DMS153 treated with DMSO at 0.1 percent for 48 hours (cell line): Measurements from ENCODE around the gene DGKD.
A peak's percentile ranks its signal among the peaks of the same experiment; 100 is the strongest.

Experiments used
- DNase-seq: peaks from one replicate; lab custom pipeline; 2025; ENCODE audit not compliant: unreplicated experiment; lab: John Stamatoyannopoulos, UW

The DGKD gene

GRCh38 chr2:233457356-233457755 is 103.1 kb downstream of the DGKD start:
- no peak for DNase-seq

- DNase-seq, result no peak
These were observed 103.8 kb downstream of the DGKD start for GRCh38 chr2:233458031-233458610.

- DNase-seq, result no peak
These were observed 104.5 kb downstream of the DGKD start for GRCh38 chr2:233458826-233459225.

GRCh38 chr2:233459426-233459825 is 105.1 kb downstream of the DGKD start:
- DNase-seq, result no peak

DNA sequence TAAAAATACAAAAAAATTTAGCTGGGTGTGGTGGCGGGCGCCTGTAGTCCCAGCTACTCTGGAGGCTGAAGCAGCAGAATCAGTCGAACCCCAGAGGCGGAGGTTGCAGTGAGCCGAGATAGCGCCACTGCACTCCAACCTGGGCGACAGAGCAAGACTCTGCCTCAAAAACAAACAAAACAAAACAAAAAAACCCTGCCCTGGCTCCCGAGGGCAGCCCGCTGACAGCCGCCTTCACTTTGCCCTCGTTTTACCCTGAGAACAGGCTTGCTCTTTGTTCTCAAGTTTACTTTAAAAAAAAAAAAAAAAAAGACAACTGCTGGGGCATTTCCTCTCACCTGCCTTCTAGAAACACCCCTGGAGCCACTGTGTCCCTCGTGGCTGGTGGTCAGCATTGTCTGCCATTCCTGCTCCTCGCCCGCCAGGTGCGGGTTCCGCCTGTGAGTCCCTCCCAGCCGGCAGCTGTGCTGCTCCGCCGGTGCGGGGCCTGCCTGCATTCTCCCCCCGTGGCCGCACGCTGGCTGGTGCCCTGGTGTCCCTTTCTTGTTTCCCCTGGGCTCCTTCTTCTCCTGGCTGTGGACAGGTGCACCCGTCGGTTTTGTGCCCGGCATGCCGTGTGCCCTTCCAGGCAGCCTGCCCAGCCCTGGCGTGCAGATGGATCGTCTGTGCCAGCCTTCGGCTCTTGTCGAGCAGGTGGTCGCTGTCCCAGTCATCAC is 106.6 kb downstream of the DGKD start:
- peak; percentile 66 for DNase-seq

DNA sequence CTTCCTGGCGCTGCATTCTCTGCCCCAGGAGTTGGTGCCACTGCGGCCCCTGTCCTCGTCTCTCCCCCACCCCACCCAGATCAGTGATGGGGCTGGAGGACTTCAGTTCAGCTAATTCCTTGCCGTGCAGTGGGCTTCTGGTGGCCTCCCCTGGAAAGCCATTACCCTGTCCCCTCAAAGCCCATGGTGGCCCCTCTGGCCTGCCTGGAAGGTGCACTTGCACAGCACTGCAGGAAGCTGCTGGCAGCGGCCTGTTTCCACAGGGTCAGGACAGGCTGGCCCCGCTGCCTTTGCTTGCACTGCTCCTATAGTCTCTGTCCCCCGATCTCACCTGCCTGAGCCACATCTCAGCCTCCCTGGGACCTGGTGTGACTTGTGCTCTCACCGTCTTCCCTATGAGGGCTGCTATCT is 107.2 kb downstream of the DGKD start:
- no peak for DNase-seq

- DNase-seq, result no peak
These were observed 108.0 kb downstream of the DGKD start for GRCh38 chr2:233462202-233462785.

DNA sequence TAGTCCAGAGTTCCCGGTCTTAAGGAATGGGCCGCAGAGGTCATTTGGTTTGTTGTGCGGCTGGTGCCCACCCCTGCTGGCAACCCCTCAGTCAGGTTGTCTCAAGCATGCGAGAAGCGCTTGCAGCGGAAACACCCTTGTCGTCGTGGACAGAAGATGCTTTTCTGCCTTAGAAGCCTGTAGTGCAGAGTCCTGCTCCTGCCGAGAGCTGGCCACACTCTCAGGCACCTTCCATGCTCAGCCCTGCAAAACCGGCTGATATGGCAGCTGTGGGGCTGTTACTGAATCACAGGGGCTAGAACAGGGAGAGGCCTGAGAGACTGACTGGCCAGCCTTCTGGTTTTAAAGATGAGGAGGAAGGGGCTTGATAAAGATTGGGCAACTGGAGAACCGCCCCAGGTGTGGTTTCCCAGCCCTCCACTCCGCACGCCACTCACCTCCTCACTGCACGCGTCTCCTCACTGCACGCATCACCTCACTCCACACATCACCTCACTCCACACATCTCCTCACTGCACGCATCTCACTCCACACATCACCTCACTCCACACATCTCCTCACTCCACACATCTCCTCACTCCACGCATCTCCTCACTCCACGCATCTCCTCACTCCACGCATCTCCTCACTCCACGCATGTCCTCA is 108.7 kb downstream of the DGKD start:
- no peak for DNase-seq

GRCh38 chr2:233463586-233463985 is 109.3 kb downstream of the DGKD start:
- no peak for DNase-seq

DNA sequence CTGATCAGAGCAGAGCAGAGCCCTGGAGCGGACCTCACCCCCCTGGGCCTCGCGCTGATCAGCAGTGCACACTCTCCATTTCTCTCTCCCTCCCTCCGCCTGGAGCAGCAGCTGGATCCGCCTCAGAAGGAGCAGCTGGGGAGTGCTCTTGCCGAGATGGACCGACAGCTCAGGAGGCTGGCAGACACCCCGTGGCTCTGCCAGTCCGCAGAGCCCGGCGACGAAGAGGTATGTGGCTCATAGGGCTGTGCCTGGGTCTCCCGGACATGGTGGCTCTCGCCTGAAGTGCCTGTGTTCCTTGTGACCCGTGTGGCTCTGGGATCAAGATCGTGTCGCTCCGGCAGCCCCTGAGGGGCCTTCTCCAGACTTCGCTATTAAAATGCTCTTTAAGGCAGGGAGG is 109.8 kb downstream of the DGKD start:
- no peak for DNase-seq

DNA sequence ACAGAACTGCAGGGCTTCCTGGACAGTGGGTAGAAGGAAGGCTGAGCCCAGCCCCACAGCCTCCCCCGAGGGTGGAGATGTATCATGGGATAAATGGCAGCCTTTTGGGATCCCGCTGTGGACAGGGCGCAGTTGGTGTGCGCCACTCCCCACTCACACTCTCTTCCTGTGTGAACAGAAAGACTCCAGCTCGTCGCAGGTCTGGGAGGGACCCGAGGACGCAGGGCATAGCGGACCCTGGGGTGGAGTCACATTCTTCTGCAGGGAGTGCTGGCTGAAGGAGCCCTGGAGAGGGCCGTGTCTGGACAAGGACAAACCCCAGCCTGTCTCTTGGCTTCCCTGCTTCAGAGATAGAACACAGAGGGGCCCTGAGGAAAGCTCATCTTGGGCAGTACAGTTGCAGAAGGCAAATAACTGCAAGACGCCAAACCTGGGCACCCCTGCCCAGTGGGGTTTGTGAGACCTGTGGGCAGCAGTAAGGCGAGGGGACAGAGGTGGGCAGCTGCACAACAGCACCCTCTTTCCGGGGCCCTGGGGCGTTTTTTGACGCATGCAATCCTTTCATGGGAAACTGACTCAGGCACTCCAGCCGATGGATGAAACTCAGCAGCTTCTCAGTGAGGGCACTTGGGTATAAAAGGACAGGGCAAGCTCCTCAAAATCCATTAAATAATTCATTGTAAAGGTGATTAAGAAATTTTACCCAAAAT is 110.4 kb downstream of the DGKD start:
- no peak for DNase-seq

GRCh38 chr2:233466991-233467603 is 112.8 kb downstream of the DGKD start:
- no peak for DNase-seq

DNA sequence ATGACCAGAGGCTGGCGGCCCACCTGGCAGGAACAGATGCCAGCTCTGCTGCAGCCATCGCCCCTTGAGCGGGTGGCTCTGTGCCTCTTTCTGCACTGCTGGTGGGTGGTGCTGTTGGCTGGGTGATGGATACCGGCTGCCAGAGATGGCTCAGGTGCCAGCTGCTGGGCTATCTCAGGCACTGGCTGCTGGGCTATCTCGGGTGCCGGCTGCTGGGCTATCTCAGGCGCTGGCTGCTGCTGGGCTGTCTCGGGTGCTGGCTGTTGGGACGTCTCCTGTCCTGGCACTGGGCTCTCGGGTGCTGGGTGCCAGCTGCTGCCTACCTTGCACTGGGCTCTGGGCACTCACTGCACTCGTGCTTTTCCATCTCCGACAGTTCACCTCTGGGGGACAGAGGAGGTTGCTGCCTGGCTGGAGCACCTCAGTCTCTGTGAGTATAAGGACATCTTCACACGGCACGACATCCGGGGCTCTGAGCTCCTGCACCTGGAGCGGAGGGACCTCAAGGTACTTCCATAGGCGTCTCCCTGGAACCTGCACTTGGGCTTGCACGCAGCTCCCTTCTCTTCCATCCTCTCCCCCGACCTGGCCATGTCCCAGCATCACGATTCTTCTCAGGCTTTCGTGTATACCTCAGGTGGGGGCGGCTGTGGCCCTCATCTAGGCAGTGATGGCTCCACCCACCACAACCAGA is 113.9 kb downstream of the DGKD start:
- DNase-seq, result no peak

GRCh38 chr2:233468741-233469110 is 114.4 kb downstream of the DGKD start:
- no peak for DNase-seq

GRCh38 chr2:233469261-233470010 is 115.1 kb downstream of the DGKD start:
- no peak for DNase-seq

DNA sequence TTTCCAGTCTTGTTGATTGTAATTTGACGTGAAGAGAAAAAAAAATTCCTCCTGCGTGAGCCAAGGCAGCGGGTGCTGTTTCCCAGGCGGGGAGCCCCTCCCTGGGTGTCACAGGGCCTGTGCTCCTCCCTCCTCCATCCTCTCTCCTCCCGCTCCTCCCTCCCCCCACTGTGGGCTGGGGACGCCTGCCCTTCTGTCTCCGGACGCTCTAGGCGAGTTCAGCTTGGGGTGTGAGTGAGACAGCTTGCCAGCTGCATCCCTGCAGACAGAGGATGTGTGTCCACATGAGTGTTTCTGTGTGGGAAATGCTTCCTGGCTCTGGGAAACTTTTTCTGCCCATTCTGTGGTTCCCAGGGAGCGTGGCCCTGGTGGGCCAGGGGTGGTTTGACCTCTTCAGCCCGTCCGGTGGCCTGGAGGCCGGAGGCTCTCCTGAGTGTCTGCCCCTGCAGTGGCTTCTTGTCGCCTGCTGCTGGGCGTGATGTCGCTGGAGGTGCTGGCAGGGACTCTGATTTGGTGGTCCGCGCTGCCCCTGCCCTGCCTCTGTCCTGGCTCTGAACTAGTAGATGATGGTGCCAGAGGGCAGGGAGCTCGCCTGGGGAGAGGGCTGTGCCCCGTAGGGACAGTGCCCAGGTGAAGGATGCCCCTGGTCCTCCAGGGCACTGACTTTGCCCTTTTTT is 115.9 kb downstream of the DGKD start:
- DNase-seq, result peak; percentile 43

- DNase-seq, result no peak
These were observed 116.5 kb downstream of the DGKD start for GRCh38 chr2:233470839-233471238.

DNA sequence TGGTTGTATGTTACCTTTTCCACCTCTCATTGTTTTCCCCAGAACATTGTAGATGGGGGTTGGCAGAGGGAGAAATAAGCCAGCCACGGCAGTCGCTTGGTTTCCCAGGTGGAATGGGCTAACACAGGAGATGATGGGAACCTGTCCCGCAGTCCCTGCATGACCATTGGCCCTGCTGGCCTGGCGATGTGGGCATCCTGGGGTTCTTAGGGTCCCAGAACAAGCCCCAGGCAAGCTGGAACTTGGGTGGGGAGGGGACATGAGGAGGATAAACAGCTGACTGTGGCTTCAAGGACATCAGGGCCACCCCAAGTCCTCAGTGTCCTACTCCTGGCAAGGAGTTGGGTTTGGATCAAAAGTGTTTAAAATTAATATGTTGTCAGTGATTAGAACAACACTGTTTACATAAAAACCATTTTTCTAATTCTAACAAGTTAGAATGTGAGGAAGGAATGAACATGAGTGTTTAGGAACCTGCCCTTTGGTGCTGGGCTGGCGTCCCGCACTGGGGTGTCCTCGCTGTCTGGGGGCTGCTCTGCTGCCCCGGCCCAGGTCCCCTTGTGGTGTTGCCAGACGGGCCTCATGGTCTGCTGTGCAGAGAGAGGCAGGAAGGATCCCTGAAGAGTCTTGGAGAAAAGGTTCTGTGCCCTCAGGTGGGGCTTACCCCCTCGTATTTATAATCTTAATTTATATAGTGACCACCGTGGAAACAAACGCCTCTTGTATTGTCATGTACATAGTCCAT is 117.2 kb downstream of the DGKD start:
- no peak for DNase-seq

DNA sequence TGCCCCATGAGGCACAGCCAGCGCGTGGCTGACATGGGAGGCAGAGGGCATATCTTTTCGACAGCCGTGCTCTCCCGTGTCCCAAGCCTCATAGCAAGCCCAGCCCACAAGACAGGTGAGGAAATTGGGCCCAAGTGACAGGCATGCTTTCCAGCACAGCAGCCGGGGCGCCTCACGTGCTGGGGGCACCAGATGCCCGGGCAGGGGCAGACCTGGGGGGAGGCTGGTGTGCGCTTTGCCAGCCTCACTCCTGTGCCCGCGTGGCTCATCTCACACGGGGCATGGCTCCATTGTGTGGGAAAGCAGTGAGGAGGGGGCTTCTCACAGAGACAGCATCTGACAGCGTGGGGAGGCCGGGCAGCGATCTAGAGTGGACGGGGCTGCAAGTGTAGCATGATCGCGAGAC is 119.1 kb downstream of the DGKD start:
- DNase-seq, result no peak
